ENCODE data around the gene STARD6.

STARD6 gene

GRCh38 chr18:54351186-54351585, 6.5 kb downstream of the STARD6 start:
- Histone ChIP-seq H3K9me3 (ENCODE audit: low read length) (no peaks in the 10 kb centered on the region), H3F3A (ENCODE audit: insufficient read depth, low read length) (no peaks in the 10 kb centered on the region), H3K4me1 (ENCODE audit: insufficient read depth, low read length, severe bottlenecking) (no peaks in the 10 kb centered on the region), H4K20me1 (ENCODE audit: insufficient read depth, low read length) (no peaks in the 10 kb centered on the region), H3K9ac (ENCODE audit: low read length) (no peak overlapping the region), H2AFZ (ENCODE audit: low read length) (no peak overlapping the region), H3K4me3 (ENCODE audit: low read depth, low read length, poor library complexity, severe bottlenecking) (no peak overlapping the region), H3K27ac (ENCODE audit: low read depth, low read length, poor library complexity, severe bottlenecking) (no peak overlapping the region), H3K9me2 (ENCODE audit: low read depth, low read length) (no peaks in the 10 kb centered on the region), H3K79me2 (ENCODE audit: insufficient read depth, low read length) (no peaks in the 10 kb centered on the region), H3K36me3 (ENCODE audit: insufficient read depth, low read length) (no peaks in the 10 kb centered on the region), H3K27me3 (ENCODE audit: insufficient read depth, low read length) (no peaks in the 10 kb centered on the region), H3K4me2 (ENCODE audit: low read length) (no peak overlapping the region)
- TF ChIP-seq CTCF (IDR thresholded peaks at IDR 0.05; ENCODE audit: low read length) (no peak), EZH2 (IDR thresholded peaks at IDR 0.05; ENCODE audit: borderline replicate concordance, low read length) (no peak)

- Histone ChIP-seq H3F3A (ENCODE audit: insufficient read depth, low read length) (no peaks in the 10 kb centered on the region), H3K4me3 (ENCODE audit: low read depth, low read length, poor library complexity, severe bottlenecking) (no peak overlapping the region), H3K4me1 (ENCODE audit: insufficient read depth, low read length, severe bottlenecking) (no peaks in the 10 kb centered on the region), H4K20me1 (ENCODE audit: insufficient read depth, low read length) (no peaks in the 10 kb centered on the region), H3K79me2 (ENCODE audit: insufficient read depth, low read length) (no peaks in the 10 kb centered on the region), H2AFZ (ENCODE audit: low read length) (no peak overlapping the region), H3K36me3 (ENCODE audit: insufficient read depth, low read length) (no peaks in the 10 kb centered on the region), H3K27me3 (ENCODE audit: insufficient read depth, low read length) (no peaks in the 10 kb centered on the region), H3K4me2 (ENCODE audit: low read length) (no peak overlapping the region), H3K9me2 (ENCODE audit: low read depth, low read length) (no peaks in the 10 kb centered on the region), H3K9me3 (ENCODE audit: low read length) (peaks cover 3% of the 10 kb centered on the region; the same call in 1 of the 2 replicates), H3K9ac (ENCODE audit: low read length) (no peak overlapping the region), H3K27ac (ENCODE audit: low read depth, low read length, poor library complexity, severe bottlenecking) (no peak overlapping the region)
- TF ChIP-seq CTCF (IDR thresholded peaks at IDR 0.05; ENCODE audit: low read length) (no peak), EZH2 (IDR thresholded peaks at IDR 0.05; ENCODE audit: borderline replicate concordance, low read length) (no peak)
These were observed 19.4 kb downstream of the STARD6 start for GRCh38 chr18:54338230-54338629.

- Histone ChIP-seq H3K27ac (ENCODE audit: low read depth, low read length, poor library complexity, severe bottlenecking) (no peak overlapping the region), H3K9me3 (ENCODE audit: low read length) (no peaks in the 10 kb centered on the region), H3K79me2 (ENCODE audit: insufficient read depth, low read length) (no peaks in the 10 kb centered on the region), H3K4me3 (ENCODE audit: low read depth, low read length, poor library complexity, severe bottlenecking) (no peak overlapping the region), H3K36me3 (ENCODE audit: insufficient read depth, low read length) (no peaks in the 10 kb centered on the region), H3K9ac (ENCODE audit: low read length) (no peak overlapping the region), H3F3A (ENCODE audit: insufficient read depth, low read length) (no peaks in the 10 kb centered on the region), H3K27me3 (ENCODE audit: insufficient read depth, low read length) (no peaks in the 10 kb centered on the region), H3K9me2 (ENCODE audit: low read depth, low read length) (no peaks in the 10 kb centered on the region), H3K4me1 (ENCODE audit: insufficient read depth, low read length, severe bottlenecking) (no peaks in the 10 kb centered on the region), H3K4me2 (ENCODE audit: low read length) (no peak overlapping the region), H4K20me1 (ENCODE audit: insufficient read depth, low read length) (no peaks in the 10 kb centered on the region), H2AFZ (ENCODE audit: low read length) (no peak overlapping the region)
- TF ChIP-seq EZH2 (IDR thresholded peaks at IDR 0.05; ENCODE audit: borderline replicate concordance, low read length): no peak
- no peak for TF ChIP-seq CTCF (IDR thresholded peaks at IDR 0.05; ENCODE audit: low read length)
These were observed 22.0 kb downstream of the STARD6 start for GRCh38 chr18:54335638-54336173.

All from OCI-LY1 (cell line).